GM08714 (cell line): ENCODE measurements around the gene TRIM16.
"Not testable (repeated sequence)": the region's sequence is repeated elsewhere in the genome, so short reads cannot be mapped to it uniquely, and the experiment has no call there.

Experiments
- H3K4me3 ChIP-seq: fragments of 200-500 bp; sonication (Bioruptor generic); 2 replicates; pipeline ENCODE4 v1.5.1; 2014; ENCODE audit warnings: mild to moderate bottlenecking, low read length, inconsistent platforms

The TRIM16 gene

DNA sequence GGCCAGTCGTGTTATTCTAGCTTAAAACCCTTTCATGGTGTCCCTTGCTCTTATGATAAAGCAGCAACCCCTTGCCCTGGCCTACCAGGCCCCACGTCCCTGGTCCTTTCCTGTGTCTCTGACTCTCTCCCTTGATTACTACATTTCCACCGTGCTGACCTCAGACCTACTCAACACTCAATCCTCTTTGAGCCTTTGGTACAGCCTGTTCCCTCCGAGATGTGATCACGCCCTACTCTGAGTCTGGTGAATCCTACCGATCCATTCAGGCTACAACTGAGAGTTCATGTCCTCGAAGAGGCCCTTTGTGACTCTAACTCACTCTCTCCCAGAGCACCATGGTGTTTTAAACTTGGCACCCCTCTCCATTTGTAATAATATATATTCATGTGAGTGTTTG lies 54.1 kb downstream of the TRIM16 start:
- not testable (repeated sequence) for H3K4me3 ChIP-seq

DNA sequence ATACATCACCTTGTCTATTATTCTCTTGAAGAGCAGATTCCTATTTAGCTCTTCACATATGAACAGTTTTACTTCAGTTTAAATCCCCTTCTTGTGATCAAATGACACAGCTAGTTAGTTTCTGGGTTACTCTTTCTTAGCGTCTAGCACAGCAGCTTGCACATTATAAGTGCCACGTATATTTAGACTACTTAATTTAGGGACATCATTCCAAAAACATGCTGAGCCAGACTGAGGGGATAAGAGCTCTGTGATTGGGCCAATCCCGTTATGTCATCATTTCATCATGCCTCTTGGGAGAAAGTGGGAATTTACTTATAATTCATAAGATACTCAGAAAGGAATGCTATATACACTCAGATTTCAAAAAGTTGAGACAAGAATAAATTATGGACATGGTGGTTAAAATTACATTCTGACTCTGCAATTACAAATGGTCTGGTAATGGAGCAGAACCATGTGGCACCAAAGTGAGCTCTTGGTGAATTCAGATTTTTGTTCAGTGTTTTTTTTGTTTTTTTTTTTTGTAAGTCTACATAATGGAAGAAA lies 60.4 kb downstream of the TRIM16 start:
- H3K4me3 ChIP-seq, result not testable (repeated sequence)

DNA sequence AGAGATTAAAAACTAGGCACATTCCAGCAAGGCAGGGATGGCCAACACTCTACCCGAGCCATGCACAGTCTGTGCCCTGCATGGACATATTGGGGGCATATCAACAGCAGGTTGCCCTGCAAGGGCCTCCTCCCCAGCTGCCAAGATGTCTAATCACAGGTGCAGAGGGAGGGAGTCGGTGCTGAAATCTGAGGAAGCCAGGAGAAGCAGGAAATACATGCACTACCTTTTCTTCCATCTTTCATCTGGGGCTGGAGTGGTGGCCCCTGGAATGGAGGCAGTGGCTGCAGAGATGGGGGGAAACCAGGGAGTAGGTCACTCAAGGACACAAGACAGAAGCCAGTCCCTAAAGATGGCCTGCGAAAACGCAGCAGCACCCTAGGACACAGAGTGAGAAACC lies 60.9 kb downstream of the TRIM16 start:
- H3K4me3 ChIP-seq, result not testable (repeated sequence)

DNA sequence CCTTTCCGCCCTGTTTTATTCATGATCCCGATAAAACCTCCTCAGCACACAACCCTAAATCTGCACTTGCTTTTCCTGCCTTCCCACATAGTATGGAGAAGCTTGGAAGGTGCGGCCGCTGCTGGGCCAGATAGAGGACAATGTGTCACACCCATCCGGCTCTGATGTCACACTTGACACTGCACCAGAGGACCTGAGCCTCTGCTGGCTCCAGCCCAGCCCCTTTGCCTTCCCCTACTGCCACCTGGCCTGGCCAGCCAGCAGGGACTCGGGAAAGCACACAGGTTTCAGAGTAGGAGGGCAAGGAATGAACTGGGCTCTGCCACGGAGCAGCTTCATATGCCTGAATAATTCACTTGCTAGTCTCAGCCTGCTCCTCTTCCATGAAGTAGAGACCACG lies 62.0 kb downstream of the TRIM16 start:
- not testable (repeated sequence) for H3K4me3 ChIP-seq

DNA sequence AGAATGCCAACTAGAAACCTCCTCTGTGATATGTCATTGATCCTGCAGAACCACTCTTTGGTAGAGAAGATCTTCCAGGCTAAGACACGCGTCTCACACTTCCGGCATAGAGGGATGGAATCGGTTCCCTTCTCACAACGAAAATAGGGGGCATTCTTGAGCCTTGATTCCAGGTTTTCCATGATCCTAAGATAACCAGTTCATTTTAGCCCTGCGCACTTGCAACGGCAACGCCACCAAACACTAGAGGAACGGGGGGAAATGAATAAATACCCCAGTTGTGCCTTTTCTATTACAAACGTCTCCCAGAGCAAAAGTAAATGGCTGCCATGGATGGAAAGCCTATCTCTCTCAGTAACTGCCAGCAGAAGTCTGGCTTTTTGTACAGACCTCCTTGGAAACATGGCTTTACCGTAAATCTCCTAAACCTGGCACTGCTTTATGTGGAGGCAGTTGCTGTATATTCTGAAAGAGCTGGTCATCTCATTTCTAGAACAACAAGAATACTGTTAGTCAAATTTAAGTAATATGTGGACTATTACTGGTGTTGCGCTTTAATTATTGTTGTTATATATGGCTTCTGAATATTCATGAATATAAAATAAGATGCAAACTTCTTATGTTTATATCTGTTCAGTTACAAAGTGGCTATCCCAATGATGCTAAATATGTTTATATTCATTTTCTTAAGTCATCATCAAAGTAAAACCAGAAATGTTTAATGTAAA lies 64.6 kb downstream of the TRIM16 start, which contains the start of gene FBXW10B:
Gene FBXW10B, minus strand, starts transcription at position 374 of the 728 bp plus-strand sequence. Its CDS starts 192 bp downstream, at position 182.
- not testable (repeated sequence) for H3K4me3 ChIP-seq

DNA sequence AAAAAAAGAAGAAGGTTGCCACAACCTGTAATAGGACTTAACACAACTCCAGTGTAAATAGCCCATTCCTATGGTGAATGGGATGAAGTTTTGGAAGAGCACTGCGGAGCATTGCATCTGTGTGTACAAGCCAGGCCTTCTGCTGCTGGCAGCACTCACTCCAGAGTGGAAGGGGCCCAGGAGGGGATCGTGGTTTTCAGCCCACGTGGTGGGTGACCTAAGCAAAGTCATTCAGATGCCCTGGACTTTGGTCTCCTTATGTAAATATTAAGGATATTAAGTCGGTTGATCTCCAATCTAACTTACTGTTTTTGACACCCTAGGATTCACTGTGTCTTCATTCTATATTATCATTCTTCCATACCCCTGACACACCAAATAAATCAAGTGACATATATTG lies 67.3 kb downstream of the TRIM16 start:
- H3K4me3 ChIP-seq, result not testable (repeated sequence)

DNA sequence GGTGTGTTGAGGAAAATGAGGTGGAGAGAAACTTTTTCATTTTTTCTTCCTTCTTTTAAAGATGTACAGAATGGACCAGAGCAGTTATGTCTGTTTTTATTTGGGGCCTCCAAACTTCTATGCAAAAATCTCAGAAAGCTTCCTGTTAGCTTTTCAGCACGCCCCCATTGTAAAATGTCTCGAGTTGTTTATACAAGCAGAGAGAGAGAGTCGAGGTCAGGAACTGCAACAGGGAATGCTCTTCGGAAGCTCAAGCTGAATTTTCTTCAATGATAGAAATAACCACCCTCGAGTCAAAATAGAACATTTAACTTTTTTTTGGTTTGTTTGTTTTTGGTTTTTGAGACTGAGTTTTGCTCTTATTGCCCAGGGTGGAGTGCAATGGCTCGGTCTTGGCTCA lies 68.3 kb downstream of the TRIM16 start:
- H3K4me3 ChIP-seq, result not testable (repeated sequence)

DNA sequence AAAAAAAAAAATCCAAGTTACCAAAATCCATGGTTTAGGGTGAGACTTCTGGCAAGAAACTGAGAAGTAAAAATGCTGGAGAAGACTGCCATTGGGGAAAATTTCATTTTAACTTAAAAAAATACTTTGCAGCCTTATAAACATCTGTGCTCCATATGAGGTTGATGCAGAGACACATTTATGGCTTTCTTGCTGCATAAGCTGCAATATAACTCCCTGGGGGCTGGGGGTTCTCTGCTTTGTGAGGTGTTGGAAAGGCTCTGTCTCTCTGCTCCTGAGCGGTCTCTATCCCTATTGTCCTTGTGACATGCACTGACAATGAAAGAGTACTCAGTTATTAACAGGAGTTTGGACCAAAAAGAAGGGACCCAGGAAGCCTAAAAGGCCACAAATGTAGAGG lies 71.0 kb downstream of the TRIM16 start:
- not testable (repeated sequence) for H3K4me3 ChIP-seq

DNA sequence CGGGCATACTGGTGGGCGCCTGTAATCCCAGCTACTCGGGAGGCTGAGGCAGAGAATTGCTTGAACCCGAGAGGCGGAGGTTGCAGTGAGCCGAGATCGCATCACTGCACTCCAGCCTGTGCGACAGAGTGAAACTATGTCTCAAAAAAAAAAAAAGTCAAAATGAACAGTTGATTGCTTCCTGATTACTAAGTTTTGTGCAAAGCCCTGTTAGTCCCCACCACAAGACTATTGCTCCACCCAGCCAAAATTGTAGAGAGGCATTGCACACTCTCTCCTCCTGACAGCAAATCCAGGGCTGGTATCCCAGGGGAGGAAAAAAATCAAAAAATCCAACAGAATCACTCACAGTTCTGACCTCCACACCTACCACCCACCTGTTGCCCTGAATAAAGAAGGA lies 91.2 kb downstream of the TRIM16 start:
- not testable (repeated sequence) for H3K4me3 ChIP-seq

DNA sequence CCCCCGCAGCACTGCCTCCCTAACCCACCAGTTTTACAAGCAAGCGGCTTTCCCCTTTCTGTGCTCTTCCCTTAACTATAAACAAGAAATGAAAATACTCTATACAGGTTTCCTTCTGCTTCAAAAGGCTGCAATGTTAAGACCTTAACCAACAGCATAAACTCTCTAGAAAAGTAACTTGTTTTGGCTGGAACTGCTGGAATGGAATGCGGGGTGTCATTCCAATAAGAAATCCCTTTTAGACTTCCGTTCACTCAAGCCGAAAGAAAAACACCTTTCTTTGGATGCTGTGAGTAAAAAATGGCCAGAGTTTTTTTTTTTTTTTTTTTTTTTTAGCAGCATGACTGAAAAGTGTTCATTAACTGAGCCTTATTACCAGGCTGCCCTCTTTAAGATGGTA lies 92.1 kb downstream of the TRIM16 start:
- not testable (repeated sequence) for H3K4me3 ChIP-seq

DNA sequence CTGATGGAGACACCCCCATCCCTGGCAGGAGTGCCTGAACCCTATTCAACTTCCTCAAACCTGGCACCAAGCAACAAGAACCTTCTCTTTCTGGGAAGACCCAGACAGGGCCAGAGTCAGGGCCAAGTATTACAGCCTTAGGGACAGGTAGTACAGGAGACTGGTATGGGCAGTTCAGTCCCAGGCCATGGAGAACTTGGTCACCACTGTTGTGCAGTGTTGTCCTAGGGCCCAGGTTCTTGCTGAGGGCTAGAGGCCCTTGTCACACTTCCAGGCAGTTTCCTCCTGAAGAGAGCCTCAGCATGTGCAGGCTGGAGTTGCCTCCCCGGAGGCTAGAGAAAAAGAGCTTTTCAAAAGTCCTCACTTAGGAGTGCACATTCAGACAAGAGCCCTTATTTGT lies 93.3 kb downstream of the TRIM16 start:
- H3K4me3 ChIP-seq, result not testable (repeated sequence)

DNA sequence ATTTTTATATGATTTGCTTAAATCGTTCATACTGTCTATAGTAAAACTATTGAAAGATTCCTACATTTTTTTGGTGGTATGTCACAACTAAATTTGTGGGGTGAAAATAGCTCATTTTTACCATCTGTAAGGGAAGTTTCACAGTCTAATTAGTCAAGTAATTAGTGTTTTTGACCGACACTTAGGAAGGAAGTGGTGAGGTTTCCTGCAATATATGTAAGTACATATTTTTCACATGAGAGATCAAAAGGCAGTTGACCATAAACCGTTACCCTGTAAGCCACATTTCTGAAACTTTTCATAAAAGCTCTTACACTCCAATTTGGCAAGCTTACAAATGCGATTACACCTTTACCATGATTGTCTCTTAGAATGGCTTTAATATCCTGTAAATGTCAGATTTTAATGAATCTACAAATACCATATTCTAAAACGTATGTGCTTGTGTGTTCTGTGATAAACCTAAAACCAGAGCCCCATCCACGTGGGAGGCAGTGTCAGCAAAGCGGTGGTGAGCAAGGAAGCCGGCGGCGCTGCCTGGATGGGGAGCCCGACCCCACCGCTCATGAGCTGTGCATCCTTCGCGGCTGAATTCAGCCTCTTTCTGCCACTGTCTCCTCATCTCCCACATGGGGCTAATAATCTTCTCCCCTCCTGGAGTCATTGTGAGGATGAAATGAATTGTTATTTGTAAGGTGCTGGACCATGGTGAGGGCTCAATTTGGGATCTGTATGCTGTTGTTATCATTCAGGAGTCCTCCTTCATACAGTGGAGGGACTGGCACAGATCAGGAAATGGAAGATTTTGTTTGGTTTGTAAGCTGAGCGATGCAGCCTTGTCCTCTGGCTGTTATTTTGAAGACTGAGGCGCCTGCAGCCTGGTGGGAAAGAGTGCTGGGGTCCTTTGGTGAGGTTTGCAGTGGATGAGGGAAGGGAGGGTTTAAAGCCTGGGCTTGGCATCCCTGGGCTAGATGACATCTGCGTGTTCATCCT lies 94.3 kb downstream of the TRIM16 start:
- not testable (repeated sequence) for H3K4me3 ChIP-seq

DNA sequence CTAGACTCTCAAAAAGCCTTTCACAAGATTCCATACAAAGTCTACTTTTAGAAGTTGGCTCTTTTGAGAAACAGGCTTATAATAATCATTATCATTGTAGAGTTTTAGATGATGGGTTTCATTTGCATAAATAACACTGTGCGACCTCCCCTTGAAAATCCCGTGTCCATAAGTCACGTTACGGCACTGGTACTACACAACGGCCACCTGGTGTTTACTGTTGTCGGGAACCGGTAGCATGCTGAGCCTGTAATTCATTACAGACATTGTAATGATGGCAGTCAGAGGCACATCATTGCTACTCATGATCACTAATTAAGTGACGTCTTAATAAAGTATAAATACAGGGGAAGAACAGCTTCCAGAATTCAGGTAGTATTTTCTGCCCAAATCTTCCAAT lies 96.1 kb downstream of the TRIM16 start:
- not testable (repeated sequence) for H3K4me3 ChIP-seq

DNA sequence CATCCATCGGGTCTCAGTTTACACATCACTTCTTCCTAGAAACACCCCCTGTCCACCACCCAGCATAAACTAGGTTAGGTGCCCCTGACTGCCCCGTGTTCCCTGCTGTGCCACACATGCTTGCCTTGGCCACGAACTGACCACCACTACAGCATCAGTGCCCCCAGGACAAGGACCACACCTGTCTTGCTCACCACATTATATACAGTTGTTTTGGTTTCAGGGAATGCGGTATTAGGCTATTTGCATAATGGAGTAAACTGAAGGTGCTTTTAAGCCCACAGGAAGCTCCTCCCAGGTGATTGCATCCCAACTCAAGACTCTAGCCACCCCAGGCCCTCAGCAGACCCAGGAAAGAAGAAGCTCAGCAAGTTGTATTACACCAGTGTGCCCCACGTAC lies 100.8 kb downstream of the TRIM16 start:
- H3K4me3 ChIP-seq, result not testable (repeated sequence)

DNA sequence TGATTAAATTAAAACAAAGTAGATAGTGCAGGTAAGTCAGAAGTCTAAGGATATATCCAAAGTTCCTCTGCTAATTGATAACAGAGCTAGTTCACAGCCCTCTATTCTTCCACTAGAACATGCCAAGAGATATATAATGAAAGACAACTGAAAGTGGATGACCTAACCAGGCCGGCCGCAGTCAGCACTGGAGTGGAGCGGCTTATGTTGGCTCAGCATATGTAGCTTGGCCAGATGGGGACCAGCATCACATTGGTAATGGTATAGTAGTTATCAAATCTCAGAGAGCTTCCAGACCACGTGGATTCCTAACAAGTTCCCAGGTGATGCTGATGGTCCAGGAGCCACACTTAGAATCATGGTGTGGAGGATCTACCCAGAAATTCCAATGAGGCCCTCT lies 102.6 kb downstream of the TRIM16 start:
- not testable (repeated sequence) for H3K4me3 ChIP-seq
